DOHH2 (cell line): ENCODE results near the gene TVP23C.

Experiments used
- CTCF ChIP-seq: fragments of 200-600 bp; sonication (generic); IDR thresholded peaks from one replicate; pipeline ENCODE4 v1.5.1; 2014; ENCODE audit warnings: antibody characterized with exemption, mild to moderate bottlenecking, low read depth, low read length; ENCODE audit not compliant: poor library complexity, severe bottlenecking
- EZH2phosphoT487 ChIP-seq: fragments of 200-600 bp; sonication (generic); IDR thresholded peaks from 2 replicates; pipeline ENCODE4 v1.6.1; 2017; ENCODE audit warnings: borderline replicate concordance, mild to moderate bottlenecking, antibody characterized with exemption, low read length, moderate library complexity, mixed read lengths

GRCh38 chr17:15456972-15457722 lies 106.1 kb downstream of the TVP23C start:
- TF ChIP-seq CTCF: no peak
- no peak for TF ChIP-seq EZH2phosphoT487
